H1 (cell line): ENCODE data around the gene NECTIN2. TPM values are rescaled to one million over a fixed set of nuclear protein-coding genes. Genes with fewer than 3 reads are reported as not detected.

ENCODE experiments used
- CTCF ChIA-PET: fragments of 300-600 bp; sonication (Branson Sonifier 250); formaldehyde crosslinking; loops from one replicate; lab custom pipeline; 2021; ENCODE audit not compliant: partially characterized antibody; lab: Charles Lee
- POLR2A ChIA-PET: fragments of 300-600 bp; sonication (Branson Sonifier 250); formaldehyde crosslinking; loops from one replicate; lab custom pipeline; 2021; ENCODE audit warnings: inconsistent platforms; ENCODE audit not compliant: partially characterized antibody; lab: Charles Lee
- DNase-seq, 2 experiments: peaks; one replicate each; pipeline versions ENCODE4 v3.0.0 to v3.0.0-alpha.2; 2010 to 2022; ENCODE audit warnings: low spot score in 2 of 2, low read depth in 1 of 2, mixed read lengths in 1 of 2
- FAIRE-seq: peaks from 2 replicates; lab custom pipeline; 2011; peaks lifted over from hg19 to GRCh38; lab: Jason Lieb, UNC
- H2AFZ ChIP-seq: 2 replicates; pipeline ENCODE4 v1.8.1; 2012; ENCODE audit warnings: low read length, inconsistent platforms
- H2AK5ac ChIP-seq: 2 replicates; pipeline ENCODE4 v1.6.1; 2013; ENCODE audit warnings: low read depth, low read length
- H2BK120ac ChIP-seq: replicated peaks from 2 replicates; pipeline ENCODE3; 2013; ENCODE audit warnings: low read depth, low read length, inconsistent platforms
- H2BK12ac ChIP-seq: 2 replicates; pipeline ENCODE4 v1.6.1; 2013; ENCODE audit warnings: low read depth, low read length
- H2BK15ac ChIP-seq: 2 replicates; pipeline ENCODE4 v1.6.1; 2013; ENCODE audit warnings: low read length
- H2BK20ac ChIP-seq: 2 replicates; pipeline ENCODE4 v1.6.1; 2013; ENCODE audit warnings: low read length
- H2BK5ac ChIP-seq: 2 replicates; pipeline ENCODE4 v1.6.1; 2013; ENCODE audit warnings: low read depth, low read length
- H3K14ac ChIP-seq: 2 replicates; pipeline ENCODE4 v1.6.1; 2013; ENCODE audit warnings: inconsistent platforms; ENCODE audit not compliant: insufficient read length
- H3K18ac ChIP-seq: 2 replicates; pipeline ENCODE4 v1.6.1; 2013; ENCODE audit warnings: low read length; ENCODE audit errors: extremely low read depth
- H3K23ac ChIP-seq: 2 replicates; pipeline ENCODE4 v1.6.1; 2013; ENCODE audit warnings: inconsistent platforms; ENCODE audit not compliant: insufficient read length
- H3K23me2 ChIP-seq: 2 replicates; pipeline ENCODE4 v1.6.1; 2013; ENCODE audit warnings: low read depth, low read length
- H3K27ac ChIP-seq: 2 replicates; pipeline ENCODE4 v1.6.1; 2011; ENCODE audit warnings: low read depth, low read length, inconsistent platforms
- H3K27me3 ChIP-seq, 4 experiments: replicated peaks in 1 of 4; 1 replicate in 1 of 4; 2 replicates in 3 of 4; pipeline versions ENCODE4 v1.6.1 to v1.8.1; 2011 to 2013; ENCODE audit warnings: low read length in 3 of 4, mild to moderate bottlenecking in 3 of 4, inconsistent platforms in 2 of 4, mixed read lengths in 2 of 4, moderate library complexity in 1 of 4; ENCODE audit not compliant: control insufficient read depth in 3 of 4, insufficient read depth in 3 of 4; ENCODE audit errors: extremely low read depth in 1 of 4
- H3K36me3 ChIP-seq, 4 experiments: 2 replicates each; pipeline versions ENCODE4 v1.6.1 to v1.8.1; 2011 to 2013; ENCODE audit warnings: mild to moderate bottlenecking in 4 of 4, low read length in 3 of 4, moderate library complexity in 2 of 4, control low read depth in 1 of 4, inconsistent platforms in 1 of 4; ENCODE audit not compliant: insufficient read depth in 4 of 4, control insufficient read depth in 2 of 4
- H3K4ac ChIP-seq: replicated peaks from 2 replicates; pipeline ENCODE3; 2013; ENCODE audit warnings: low read length, low read depth, mixed read lengths, inconsistent platforms; ENCODE audit not compliant: insufficient read length
- H3K4me1 ChIP-seq, 4 experiments: replicated peaks in 1 of 4; 1 replicate in 1 of 4; 2 replicates in 3 of 4; pipeline versions ENCODE4 v1.6.1 to v1.8.1; 2011 to 2013; ENCODE audit warnings: low read length in 3 of 4, inconsistent platforms in 2 of 4, mixed read lengths in 1 of 4; ENCODE audit not compliant: insufficient read depth in 4 of 4, control insufficient read depth in 3 of 4
- H3K4me2 ChIP-seq, 2 experiments: 2 replicates each; pipeline versions ENCODE4 v1.6.1 to v1.8.1; 2011 to 2013; ENCODE audit warnings: low read depth in 2 of 2, low read length in 2 of 2, control low read depth in 1 of 2, inconsistent platforms in 1 of 2, mild to moderate bottlenecking in 1 of 2; ENCODE audit not compliant: insufficient read depth in 1 of 2
- H3K4me3 ChIP-seq, 4 experiments: fragments of 200-600, 300-600 bp in 1 of 4; sonication (generic), shearing (Covaris generic), sonication (Bioruptor Twin) in 1 of 4; 2 replicates each; pipeline versions ENCODE4 v1.5.1 to v1.8.1; 2011 to 2016; ENCODE audit warnings: low read length in 4 of 4, low read depth in 3 of 4, control low read depth in 2 of 4, inconsistent platforms in 2 of 4, mild to moderate bottlenecking in 2 of 4, mixed read lengths in 1 of 4, moderate library complexity in 1 of 4; ENCODE audit not compliant: insufficient read depth in 2 of 4; ENCODE audit errors: extremely low read depth in 1 of 4
- H3K56ac ChIP-seq: replicated peaks from 2 replicates; pipeline ENCODE3; 2013; ENCODE audit warnings: low read depth, mild to moderate bottlenecking, mixed read lengths, low read length, inconsistent platforms; ENCODE audit not compliant: insufficient read length
- H3K79me1 ChIP-seq: 2 replicates; pipeline ENCODE4 v1.6.1; 2013; ENCODE audit warnings: low read depth, low read length, control low read depth
- H3K79me2 ChIP-seq, 2 experiments: 2 replicates each; pipeline versions ENCODE4 v1.6.1 to v1.8.1; 2012 to 2013; ENCODE audit warnings: low read length in 2 of 2, mild to moderate bottlenecking in 2 of 2, inconsistent platforms in 1 of 2; ENCODE audit not compliant: insufficient read depth in 2 of 2, control insufficient read depth in 1 of 2
- H3K9ac ChIP-seq, 4 experiments: replicated peaks in 1 of 4; 1 replicate in 1 of 4; 2 replicates in 3 of 4; pipeline versions ENCODE4 v1.6.1 to v1.8.1; 2011 to 2013; ENCODE audit warnings: low read depth in 3 of 4, low read length in 3 of 4, control low read depth in 2 of 4, mild to moderate bottlenecking in 2 of 4, moderate library complexity in 2 of 4, inconsistent platforms in 1 of 4; ENCODE audit errors: extremely low read depth in 1 of 4
- H3K9me3 ChIP-seq, 2 experiments: 2 replicates each; pipeline versions ENCODE4 v1.6.1 to v1.8.1; 2012 to 2013; ENCODE audit warnings: mild to moderate bottlenecking in 2 of 2, moderate library complexity in 2 of 2, control low read depth in 1 of 2, inconsistent platforms in 1 of 2, low read depth in 1 of 2, low read length in 1 of 2, mixed read lengths in 1 of 2; ENCODE audit not compliant: insufficient read depth in 2 of 2
- H4K20me1 ChIP-seq, 2 experiments: replicated peaks in 1 of 2; 2 replicates each; pipeline versions ENCODE3 to v1.8.1; 2011 to 2013; ENCODE audit warnings: inconsistent platforms in 2 of 2, low read length in 2 of 2, mild to moderate bottlenecking in 1 of 2; ENCODE audit not compliant: insufficient read depth in 2 of 2, control insufficient read depth in 1 of 2
- H4K5ac ChIP-seq: 2 replicates; pipeline ENCODE4 v1.6.1; 2013; ENCODE audit warnings: low read length, low read depth, mixed read lengths, inconsistent platforms; ENCODE audit not compliant: insufficient read length
- H4K8ac ChIP-seq: 2 replicates; pipeline ENCODE4 v1.8.0; 2013; ENCODE audit warnings: mild to moderate bottlenecking, moderate library complexity, low read length, inconsistent platforms; ENCODE audit not compliant: insufficient read depth; ENCODE audit errors: extremely low read depth
- H4K91ac ChIP-seq: replicated peaks from 2 replicates; pipeline ENCODE3; 2013; ENCODE audit warnings: low read length, mixed read lengths, inconsistent platforms; ENCODE audit not compliant: insufficient read length
- CTBP2 ChIP-seq: IDR thresholded peaks from 2 replicates; pipeline ENCODE4 v1.7.0; 2011; ENCODE audit warnings: borderline replicate concordance, mild to moderate bottlenecking, moderate library complexity, mixed read lengths, low read length; ENCODE audit not compliant: insufficient read depth, insufficient read length
- GTF2F1 ChIP-seq: IDR thresholded peaks from 2 replicates; pipeline ENCODE4 v1.6.1; 2012; ENCODE audit warnings: low read depth, low read length, improper control_type of control experiment, borderline replicate concordance
- HDAC6 ChIP-seq: IDR thresholded peaks from one replicate; pipeline ENCODE4 v1.7.1; 2012; ENCODE audit warnings: low read depth, mild to moderate bottlenecking, inconsistent platforms, low read length, moderate library complexity
- JUND ChIP-seq: IDR thresholded peaks from 2 replicates; pipeline ENCODE4 v1.6.1; 2011; ENCODE audit warnings: mild to moderate bottlenecking, improper control_type of control experiment, low read length
- KDM4A ChIP-seq: IDR thresholded peaks from one replicate; pipeline ENCODE4 v1.7.1; 2012; ENCODE audit warnings: low read depth, mild to moderate bottlenecking, moderate library complexity, low read length, inconsistent platforms; ENCODE audit not compliant: severe bottlenecking
- POLR2A ChIP-seq, 2 experiments: IDR thresholded peaks; 1 replicate in 1 of 2; 2 replicates in 1 of 2; pipeline ENCODE4 v1.6.1; 2011; ENCODE audit warnings: low read depth in 2 of 2, low read length in 2 of 2, mild to moderate bottlenecking in 2 of 2; ENCODE audit errors: control extremely low read depth in 1 of 2
- SUZ12 ChIP-seq: fragments of 200-600 bp; sonication (generic); IDR thresholded peaks from 2 replicates; pipeline ENCODE4 v1.6.1; 2012; ENCODE audit warnings: mild to moderate bottlenecking, inconsistent platforms, low read length, moderate library complexity, mixed read lengths
- WGBS, 2 experiments: shearing (Covaris generic) in 1 of 2; methylation state at CpG; one replicate each; pipeline versions ENCODE4 v1.1.6 to v1.1.7; 2013 to 2015; ENCODE audit warnings: low lambda C conversion rate in 2 of 2, mixed read lengths in 2 of 2, inconsistent platforms in 1 of 2, low coverage in 1 of 2, missing lambda C conversion rate in 1 of 2; ENCODE audit not compliant: insufficient replicate concordance in 2 of 2, insufficient coverage in 1 of 2, insufficient read length in 1 of 2; ENCODE audit errors: extremely low coverage in 1 of 2, missing lambda C conversion rate in 1 of 2; 5-methylcytosine and 5-hydroxymethylcytosine counted together
- polyA plus RNA-seq, 7 experiments: library from polyadenylated mRNA; depleted of rRNA in 3 of 7; stranded (reverse) in 5 of 7; unstranded in 2 of 7; fragments of >200 nt in 5 of 7; fragments of 200-250 nt in 2 of 7; gene quantifications; 1 replicate in 5 of 7; 2 replicates in 1 of 7; 4 replicates in 1 of 7; pipeline versions ENCODE4 v1.2.1 to v1.2.3, GENCODE V29; 2011 to 2013; ENCODE audit warnings: missing spikeins in 2 of 7, mixed read lengths in 2 of 7
- total RNA-seq: library from RNA; stranded (reverse); fragmentation: NEBNext Ultra II Directional; extraction: Animal tissue kit (Norgen Biotek cat#: 25700); gene quantifications from 2 replicates; pipeline ENCODE4 v1.2.1, GENCODE V29; 2021
- TF ChIP-seq, protein P1 (sequence below): IDR thresholded peaks from 2 replicates; pipeline ENCODE4 v1.6.1; 2012; ENCODE audit warnings: low read length, inconsistent platforms

The NECTIN2 gene
- total and polyA plus RNA-seq, 2 of the 8 experiments (the other 6 are each of a cell fraction or from before 2014, with no cell fraction given) = 184 to 237 TPM

GRCh38 chr19:44907613-44908012, 61.5 kb downstream of the NECTIN2 start:
- H4K8ac ChIP-seq = peak overlapping the region; percentile 35; the same call in 1 of the 2 replicates
- H3K27ac ChIP-seq = no peak overlapping the region
- H3K27me3 ChIP-seq = no peaks in the 10 kb centered on the region
- POLR2A ChIA-PET = interaction anchor here (0.6 to 12.3 kb wide), 8 partner anchors 14 to 136 kb away, joined by 3 to 247 read pairs (median 4); partner anchors contain the start of genes CLPTM1 and TOMM40
- no peak overlapping the region for H2BK15ac ChIP-seq
- peaks cover 10 to 32% (median 23%) of the 10 kb centered on the region in 4 experiments; a peak in 7 of 8 replicates for H3K36me3 ChIP-seq
- no peak overlapping the region for H2AFZ ChIP-seq
- H2BK5ac ChIP-seq = no peak overlapping the region; the same call in 1 of the 2 replicates
- DNase-seq (no peak), FAIRE-seq (no peak)
- 88% methylated on average over 12 of the region's 12 CpGs; no CpG with 5 or more reads in 1 of the 2 experiments for WGBS, 2 experiments
- H3K79me2 ChIP-seq = peaks cover 0 to 11% of the 10 kb centered on the region in 2 experiments; a peak in 1 of 4 replicates
- H2BK120ac ChIP-seq = no peak overlapping the region
- no peak overlapping the region for H4K5ac ChIP-seq
- CTCF ChIA-PET = interaction anchor here (0.6 to 15.2 kb wide), 4 partner anchors 15 to 59 kb away, joined by 3 to 201 read pairs (median 4); partner anchors contain the start of gene CLPTM1
- H3K18ac ChIP-seq = no peak overlapping the region
- peak overlapping the region in 1 of 2 experiments; percentile 14; a peak in 1 of 4 replicates for H3K4me2 ChIP-seq
- no peak overlapping the region for H2BK20ac ChIP-seq
- H3K56ac ChIP-seq = no peak overlapping the region
- no peak overlapping the region for H4K91ac ChIP-seq
- H3K4me3 ChIP-seq = no peak overlapping the region
- no peak overlapping the region for H2BK12ac ChIP-seq
- H3K4me1 ChIP-seq = peaks cover 0 to 13% (median 7%) of the 10 kb centered on the region in 4 experiments; a peak in 6 of 7 replicates
- no peaks in the 10 kb centered on the region; the same call in 1 of the 2 replicates for H3K79me1 ChIP-seq
- no peak overlapping the region for H3K14ac ChIP-seq
- H3K9me3 ChIP-seq = no peaks in the 10 kb centered on the region
- H3K23ac ChIP-seq = no peak overlapping the region
- no peak for TF ChIP-seq POLR2A (IDR thresholded peaks at IDR 0.05; ENCODE audit: control extremely low read depth in 1 of 2, low read depth in 2 of 2, low read length in 2 of 2)
- no peak for TF ChIP-seq GTF2F1
- TF ChIP-seq CTBP2 = no peak
- TF ChIP-seq, protein P1, sequence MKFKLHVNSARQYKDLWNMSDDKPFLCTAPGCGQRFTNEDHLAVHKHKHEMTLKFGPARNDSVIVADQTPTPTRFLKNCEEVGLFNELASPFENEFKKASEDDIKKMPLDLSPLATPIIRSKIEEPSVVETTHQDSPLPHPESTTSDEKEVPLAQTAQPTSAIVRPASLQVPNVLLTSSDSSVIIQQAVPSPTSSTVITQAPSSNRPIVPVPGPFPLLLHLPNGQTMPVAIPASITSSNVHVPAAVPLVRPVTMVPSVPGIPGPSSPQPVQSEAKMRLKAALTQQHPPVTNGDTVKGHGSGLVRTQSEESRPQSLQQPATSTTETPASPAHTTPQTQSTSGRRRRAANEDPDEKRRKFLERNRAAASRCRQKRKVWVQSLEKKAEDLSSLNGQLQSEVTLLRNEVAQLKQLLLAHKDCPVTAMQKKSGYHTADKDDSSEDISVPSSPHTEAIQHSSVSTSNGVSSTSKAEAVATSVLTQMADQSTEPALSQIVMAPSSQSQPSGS = no peak
- TF ChIP-seq SUZ12 = no peak
- TF ChIP-seq JUND = no peak
- TF ChIP-seq HDAC6 = no peak
- no peak for TF ChIP-seq KDM4A
- H3K9ac ChIP-seq = no peak overlapping the region
- peaks cover 3% of the 10 kb centered on the region; the same call in 1 of the 2 replicates for H3K23me2 ChIP-seq
- H3K4ac ChIP-seq = no peak overlapping the region
- peaks cover 0 to 22% of the 10 kb centered on the region in 2 experiments for H4K20me1 ChIP-seq
- no peak overlapping the region for H2AK5ac ChIP-seq
